HepG2 (cell line): Measurements from ENCODE around the gene SPRYD4. TPM values are rescaled to one million over a fixed set of nuclear protein-coding genes. Genes with fewer than 3 reads are reported as not detected.

Source experiments
- ATAC-seq: fragments of 200-7000 bp; cut with Tn5 transposase; 3 replicates; pipeline ENCODE4 v1.9.1; 2020; ENCODE audit warnings: mild to moderate bottlenecking, moderate library complexity
- BruUV-seq: library from RNA; stranded (reverse); fragments of 400-500 nt; replicated peaks from 2 replicates; lab custom pipeline; 2021; lab: Mats Ljungman, UMichigan
- CTCF ChIA-PET: fragments of 300-600 bp; formaldehyde crosslinking; extraction: SDS; loops from one replicate; lab custom pipeline; 2021; ENCODE audit warnings: low total read pairs, inconsistent platforms, low intra/inter-chr PET ratio; lab: Yijun Ruan, JAX
- POLR2A ChIA-PET: fragments of 350-600 bp; sonication (Branson Sonifier 250); formaldehyde crosslinking; loops from one replicate; lab custom pipeline; 2020; ENCODE audit warnings: antibody characterized with exemption, inconsistent platforms; lab: Yijun Ruan, JAX
- DNase-seq: peaks from one replicate; pipeline ENCODE4 v3.0.0-alpha.2; 2015; ENCODE audit warnings: low spot score
- FAIRE-seq: peaks from 3 replicates; lab custom pipeline; 2011; peaks lifted over from hg19 to GRCh38; lab: Jason Lieb, UNC
- H2AFZ ChIP-seq: one replicate; pipeline ENCODE4 v1.6.1; 2011; ENCODE audit warnings: low read length, inconsistent platforms
- H3K27ac ChIP-seq: fragments of 300-600 bp; 3 replicates; pipeline ENCODE4 v1.8.0; 2011; ENCODE audit warnings: mixed run types, mild to moderate bottlenecking, mixed read lengths, low read length, inconsistent platforms; ENCODE audit not compliant: insufficient read depth; ENCODE audit errors: extremely low read length
- H3K27me3 ChIP-seq, 2 experiments: fragments of 200-600 bp in 1 of 2; 2 replicates in 1 of 2; 3 replicates in 1 of 2; pipeline versions ENCODE4 v1.6.0 to v1.8.0; 2011; ENCODE audit warnings: low read length in 2 of 2, mild to moderate bottlenecking in 2 of 2, moderate library complexity in 2 of 2, inconsistent platforms in 1 of 2; ENCODE audit not compliant: insufficient read depth in 2 of 2, control insufficient read depth in 1 of 2
- H3K36me3 ChIP-seq, 2 experiments: fragments of 200-600 bp in 1 of 2; replicated peaks in 1 of 2; 2 replicates in 1 of 2; 3 replicates in 1 of 2; pipeline versions ENCODE4 v1.5.1 to v1.8.0; 2011; ENCODE audit warnings: low read length in 2 of 2, inconsistent platforms in 1 of 2; ENCODE audit not compliant: insufficient read depth in 2 of 2, control insufficient read depth in 1 of 2
- H3K4me1 ChIP-seq: 2 replicates; pipeline ENCODE4 v1.5.1; 2012; ENCODE audit warnings: low read length, inconsistent platforms; ENCODE audit not compliant: insufficient read depth
- H3K4me2 ChIP-seq: 2 replicates; pipeline ENCODE4 v1.6.0; 2011; ENCODE audit warnings: low read depth, low read length, inconsistent platforms
- H3K4me3 ChIP-seq, 3 experiments: fragments of 200-600 bp in 1 of 3; sonication (generic), shearing (Covaris generic) in 1 of 3; replicated peaks in 1 of 3; 2 replicates each; pipeline ENCODE4 v1.5.1; 2011 to 2016; ENCODE audit warnings: low read length in 3 of 3, inconsistent platforms in 2 of 3, low read depth in 2 of 3, mild to moderate bottlenecking in 2 of 3, control low read depth in 1 of 3, mixed read lengths in 1 of 3; ENCODE audit not compliant: insufficient read depth in 1 of 3
- H3K79me2 ChIP-seq: one replicate; pipeline ENCODE4 v1.6.1; 2011; ENCODE audit warnings: low read length, inconsistent platforms; ENCODE audit not compliant: insufficient read depth
- H3K9ac ChIP-seq: 2 replicates; pipeline ENCODE4 v1.6.0; 2011; ENCODE audit warnings: mild to moderate bottlenecking, low read depth, low read length, inconsistent platforms; ENCODE audit not compliant: insufficient read depth
- H3K9me3 ChIP-seq: 2 replicates; pipeline ENCODE4 v1.5.1; 2012; ENCODE audit warnings: mild to moderate bottlenecking, low read length
- H4K20me1 ChIP-seq: 2 replicates; pipeline ENCODE4 v1.6.0; 2011; ENCODE audit warnings: inconsistent platforms, mild to moderate bottlenecking, low read length, moderate library complexity; ENCODE audit not compliant: insufficient read depth
- PAX8 ChIP-seq: sonication (generic); formaldehyde crosslinking; IDR thresholded peaks from 2 replicates; pipeline ENCODE4 v1.8.0; 2022; ENCODE audit warnings: mild to moderate bottlenecking, missing genetic modification reagents, borderline replicate concordance
- SOX13 ChIP-seq, 3 experiments: fragments of 450-650 bp in 1 of 3; sonication (generic) in 1 of 3; formaldehyde crosslinking in 1 of 3; IDR thresholded peaks in 2 of 3; conservative IDR thresholded peaks in 1 of 3; 2 replicates each; pipeline versions ENCODE4 v1.5.0 to v1.6.1; 2016 to 2020; ENCODE audit warnings: antibody characterized with exemption in 1 of 3, mild to moderate bottlenecking in 1 of 3, missing compliant biosample characterization in 1 of 3, missing genetic modification reagents in 1 of 3, moderate library complexity in 1 of 3
- USF2 ChIP-seq, 2 experiments: sonication (generic) in 1 of 2; formaldehyde crosslinking in 1 of 2; IDR thresholded peaks; 2 replicates each; pipeline versions ENCODE4 v1.5.1 to v1.6.1; 2011 to 2020; ENCODE audit warnings: borderline replicate concordance in 1 of 2, low read depth in 1 of 2, low read length in 1 of 2, mild to moderate bottlenecking in 1 of 2, missing genetic modification reagents in 1 of 2, moderate library complexity in 1 of 2
- ZNF33A ChIP-seq: sonication (generic); formaldehyde crosslinking; IDR thresholded peaks from 2 replicates; pipeline ENCODE4 v1.5.1; 2020; ENCODE audit warnings: missing genetic modification reagents, mild to moderate bottlenecking, moderate library complexity, borderline replicate concordance
- ZNF510 ChIP-seq: sonication (generic); formaldehyde crosslinking; IDR thresholded peaks from 2 replicates; pipeline ENCODE4 v1.4.0; 2020; ENCODE audit warnings: low read depth, mild to moderate bottlenecking, missing genetic modification reagents
- WGBS: methylation state at CpG from one replicate; pipeline ENCODE4 v1.1.6; 2017; ENCODE audit warnings: low lambda C conversion rate; 5-methylcytosine and 5-hydroxymethylcytosine counted together
- in situ Hi-C: cut with HindIII; loops from 2 replicates; pipeline ENCODE4 v1.10.0; 2017; ENCODE audit warnings: low pct_unique_long_range_greater_than_20kb; ENCODE audit not compliant: extremely low pct_ligation_motif_present
- intact Hi-C: fragments of 100-400 bp; cut with micrococcal nuclease; formaldehyde crosslinking; loops from one replicate; pipeline ENCODE4 v1.10.0; 2022; ENCODE audit not compliant: unreplicated experiment
- polyA plus RNA-seq, 8 experiments: library from polyadenylated mRNA; depleted of rRNA in 3 of 8; stranded (reverse) in 7 of 8; unstranded in 1 of 8; fragments of >200 nt; fragmentation: Illumina TruSeq in 4 of 8; extraction: Trizol in 4 of 8; gene quantifications; 2 replicates each; pipeline versions ENCODE4 v1.2.1 to v1.2.3, GENCODE V29; 2011 to 2016; ENCODE audit warnings: low read depth in 4 of 8, missing spikeins in 1 of 8, mixed read lengths in 1 of 8; ENCODE audit not compliant: insufficient read depth in 1 of 8
- total RNA-seq, 5 experiments: library from RNA; depleted of rRNA; stranded (reverse); fragments of >200 nt; fragmentation: Illumina TruSeq; extraction: Trizol; gene quantifications; 2 replicates each; pipeline ENCODE4 v1.2.3, GENCODE V29; 2016; ENCODE audit warnings: low read depth in 1 of 5

The SPRYD4 gene
- total and polyA plus RNA-seq, 2 of the 13 experiments (the other 11 are each of a cell fraction or from before 2014, with no cell fraction given): 3.9 to 4.5 TPM

- WGBS: 39% methylated on average over 5 of the region's 5 CpGs
- Histone ChIP-seq H3K9ac (peak overlapping the region; percentile 84), H3K79me2 (peaks cover 7% of the 10 kb centered on the region), H3K4me2 (peak overlapping the region; percentile 89), H3K27ac (peak overlapping the region; percentile 92), H4K20me1 (no peaks in the 10 kb centered on the region), H3K27me3 (0 out of 5 replicates have a peak, but pooled peaks cover 0 to under 1% of the 10 kb centered on the region in 2 experiments), H2AFZ (no peak overlapping the region), H3K4me3 (peak overlapping the region; percentile 68 to 96 (median 77); a peak in 5 of 6 replicates), H3K4me1 (peaks cover 29% of the 10 kb centered on the region), H3K9me3 (no peaks in the 10 kb centered on the region), H3K36me3 (no peaks in the 10 kb centered on the region)
- intact Hi-C loops: no loop called here
- TSS peak; percentile 98 for BruUV-seq
- ChIA-PET POLR2A (interaction anchor here (0.6 to 3.8 kb wide), 17 partner anchors 8 to 332 kb away, joined by 3 to 53 read pairs (median 5); partner anchors contain the start of genes APOF, CNPY2, CS and GLS2), CTCF (no interaction called here)
- ATAC-seq (no peak; the same call in 2 of the 3 replicates), FAIRE-seq (no peak), DNase-seq (no peak)
- in situ Hi-C loops: no loop called here
- TF ChIP-seq ZNF33A (0 out of 2 replicates have a peak, but pooled peaks have one; percentile 3), USF2 (IDR thresholded peaks at IDR 0.05; ENCODE audit: low read depth, low read length) (no peak), USF2 (CRISPR knock-in tag; IDR thresholded peaks at IDR 0.05; ENCODE audit: borderline replicate concordance) (peak; percentile 17; the same call in 1 of the 2 replicates), SOX13 (IDR thresholded peaks at IDR 0.05) (no peak), SOX13 (CRISPR knock-in tag; conservative IDR thresholded peaks at IDR 0.05 in 1 of 2, IDR thresholded peaks at IDR 0.05 in 1 of 2) (no peak), PAX8 (CRISPR knock-in tag) (no peak), ZNF510 (0 out of 2 replicates have a peak, but pooled peaks have one; percentile 1)
These were observed 18.8 kb upstream of the SPRYD4 start for GRCh38 chr12:56449622-56449984.
